GM18511 (cell line): ENCODE results near the gene DNAJC5G.
"Not testable (repeated sequence)": the region's sequence is repeated elsewhere in the genome, so short reads cannot be mapped to it uniquely, and the experiment has no call there.

Experiments used
- ATAC-seq: cut with Tn5 transposase; IDR thresholded peaks from one replicate; pipeline ENCODE4 v1.9.1; 2021; ENCODE audit warnings: mild to moderate bottlenecking, moderate library complexity; ENCODE audit not compliant: unreplicated experiment

Gene DNAJC5G

DNA sequence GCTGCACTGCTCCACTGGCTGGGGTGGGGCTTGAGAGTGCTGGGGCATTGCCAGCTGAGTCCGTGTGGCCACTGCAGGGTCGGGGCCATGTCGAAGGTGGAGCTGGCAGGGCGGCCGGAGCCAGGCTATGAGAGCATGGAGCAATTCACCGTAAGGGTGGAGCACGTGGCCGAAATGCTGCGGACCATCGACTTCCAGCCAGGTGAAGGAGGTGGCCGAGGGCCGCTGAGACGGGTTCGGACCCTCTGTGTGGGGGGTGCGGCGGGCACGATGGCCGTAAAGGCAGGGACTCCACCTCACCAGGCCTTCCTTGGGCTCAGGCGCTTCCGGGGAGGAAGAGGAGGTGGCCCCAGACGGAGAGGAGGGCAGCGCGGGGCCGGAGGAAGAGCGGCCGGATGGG lies 30.9 kb downstream of the DNAJC5G start:
- no peak for ATAC-seq

DNA sequence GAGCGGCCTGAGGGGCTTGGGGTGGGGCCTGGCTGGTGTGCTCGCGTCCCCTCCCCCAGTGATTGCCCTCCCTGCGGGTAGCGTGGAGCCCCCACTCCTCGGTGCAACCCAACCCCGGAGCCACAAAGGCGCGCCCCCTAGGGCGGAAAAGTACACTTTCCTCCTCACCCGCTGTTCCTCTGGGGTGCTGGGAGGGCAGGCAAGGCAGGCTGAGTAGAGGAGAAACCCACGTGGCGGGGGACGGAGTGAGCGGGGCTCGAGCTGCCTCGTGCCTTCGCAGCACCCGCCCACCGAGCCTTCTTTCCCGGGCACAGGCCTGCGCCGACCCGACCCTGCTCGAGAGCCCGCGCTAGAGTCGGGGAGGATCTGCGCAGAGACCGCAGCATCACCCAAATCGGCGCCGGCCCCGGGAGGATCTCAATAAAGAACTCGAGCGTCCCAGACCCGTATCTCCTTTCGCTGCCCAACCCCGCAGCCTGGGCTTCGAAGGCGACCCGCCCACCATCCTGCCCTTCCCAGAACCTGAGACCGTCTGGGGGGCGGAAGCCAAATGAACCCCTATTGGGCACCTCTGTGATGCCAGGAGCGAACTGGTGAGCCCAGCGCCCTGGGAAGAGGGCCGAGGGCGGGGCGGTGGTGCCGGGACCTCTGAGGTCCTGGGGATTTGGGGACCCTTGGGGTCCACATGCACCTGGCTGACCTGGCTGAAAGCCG lies 31.5 kb downstream of the DNAJC5G start:
- ATAC-seq, result no peak

DNA sequence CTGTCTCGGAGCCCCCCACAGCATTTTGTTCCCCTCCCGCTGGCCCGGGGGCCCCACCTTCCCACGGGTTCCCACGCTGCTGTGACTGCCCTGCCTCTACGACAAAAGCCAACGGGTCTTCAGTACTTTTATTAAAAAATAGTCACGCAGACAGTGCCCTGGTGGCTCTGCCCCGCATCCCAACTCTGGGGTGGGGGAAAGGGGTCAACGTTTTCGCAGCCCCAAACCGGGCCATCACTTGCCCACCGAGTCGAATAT lies 32.0 kb downstream of the DNAJC5G start:
- no peak for ATAC-seq

DNA sequence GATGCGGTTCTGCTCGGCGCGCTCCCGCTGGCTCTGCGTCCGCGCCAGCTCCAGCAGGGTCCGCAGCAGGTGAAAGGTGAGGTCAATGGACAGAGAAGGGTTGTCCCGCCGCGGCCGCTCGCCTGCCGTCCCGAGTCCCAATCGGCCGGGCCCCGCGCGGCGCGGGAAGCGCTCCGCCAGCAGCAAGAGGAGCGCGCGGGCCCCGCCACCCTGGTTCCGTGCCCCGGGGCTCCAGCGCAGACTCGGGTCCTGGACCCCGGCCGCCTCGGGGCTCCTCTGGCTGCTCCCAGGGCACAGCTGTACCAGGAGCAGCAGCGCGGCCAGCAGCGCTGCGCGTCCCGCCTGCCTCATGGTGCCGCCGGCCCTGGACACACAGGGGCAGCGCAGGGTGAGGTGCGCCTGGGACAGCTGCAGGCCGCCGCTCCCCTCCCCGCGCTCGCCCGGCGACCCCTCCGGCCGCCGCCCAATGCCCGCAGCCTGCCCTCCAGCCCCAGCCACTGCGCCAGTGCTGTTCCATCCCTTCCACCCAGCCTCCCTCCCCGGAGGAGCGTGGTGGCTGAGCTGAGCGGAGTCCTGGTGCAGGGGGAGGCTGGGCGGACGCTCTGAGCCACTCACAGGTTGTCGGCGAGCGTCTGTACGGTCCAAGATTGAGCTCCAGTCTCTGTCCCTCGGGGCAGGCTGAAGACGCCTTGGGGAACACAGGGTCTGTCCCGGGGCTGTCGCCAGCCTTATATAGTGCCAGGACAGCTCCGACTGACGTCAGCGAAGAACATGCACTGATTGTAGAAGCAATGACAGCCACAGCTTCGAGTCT lies 32.5 kb downstream of the DNAJC5G start:
- ATAC-seq, result no peak

DNA sequence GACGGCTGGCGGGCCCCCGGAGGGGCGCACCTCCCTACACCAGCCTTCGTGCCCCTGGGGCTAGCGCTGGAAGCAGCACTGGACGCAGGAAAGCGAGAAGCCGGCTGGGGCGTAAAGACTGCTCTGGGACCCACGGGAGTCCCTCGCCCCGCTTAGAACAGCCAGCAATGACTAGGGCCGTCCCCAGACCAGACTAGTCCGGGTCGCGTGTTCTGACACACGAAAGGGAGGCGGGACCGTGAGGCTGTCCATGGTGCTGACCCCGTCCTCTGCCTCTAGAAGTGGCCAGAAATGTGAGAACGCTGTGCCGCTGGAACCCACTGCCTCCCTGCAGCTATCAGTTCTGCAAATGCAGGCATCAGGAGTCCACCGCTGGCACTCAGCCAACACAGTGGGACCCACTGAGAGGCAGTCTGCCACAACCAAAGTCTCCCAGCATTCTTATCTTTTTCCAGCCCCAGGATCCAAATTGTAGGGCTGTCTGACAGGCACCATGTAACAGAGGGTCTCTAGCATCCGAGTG lies 33.2 kb downstream of the DNAJC5G start, which contains the start of gene UCN:
Gene UCN, minus strand, starts transcription at position 87 of the 523 bp plus-strand sequence. CDS start 550 bp downstream, outside the sequence.
- ATAC-seq, result no peak

DNA sequence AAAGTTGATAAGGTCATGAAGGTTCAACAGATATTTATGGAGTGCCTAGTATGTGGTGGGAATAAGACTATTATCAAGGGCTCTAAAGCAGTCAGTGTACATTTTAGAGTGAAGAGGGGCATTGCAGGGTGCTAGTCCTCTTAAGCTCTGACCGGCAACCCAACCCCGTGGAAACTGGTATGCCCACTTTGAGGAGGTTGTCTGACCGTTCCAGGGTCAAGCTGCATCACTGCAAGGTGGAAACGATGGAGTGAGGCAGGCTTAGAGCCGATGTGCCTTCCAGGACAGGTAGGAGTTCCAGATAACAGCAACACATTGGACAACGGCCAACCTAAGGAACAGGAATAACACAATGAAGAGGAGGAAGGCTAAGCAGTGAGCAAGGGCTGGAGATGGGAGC lies 34.4 kb downstream of the DNAJC5G start:
- ATAC-seq, result no peak

- no peak for ATAC-seq
These were observed 36.9 kb downstream of the DNAJC5G start for GRCh38 chr2:27312152-27312551.

DNA sequence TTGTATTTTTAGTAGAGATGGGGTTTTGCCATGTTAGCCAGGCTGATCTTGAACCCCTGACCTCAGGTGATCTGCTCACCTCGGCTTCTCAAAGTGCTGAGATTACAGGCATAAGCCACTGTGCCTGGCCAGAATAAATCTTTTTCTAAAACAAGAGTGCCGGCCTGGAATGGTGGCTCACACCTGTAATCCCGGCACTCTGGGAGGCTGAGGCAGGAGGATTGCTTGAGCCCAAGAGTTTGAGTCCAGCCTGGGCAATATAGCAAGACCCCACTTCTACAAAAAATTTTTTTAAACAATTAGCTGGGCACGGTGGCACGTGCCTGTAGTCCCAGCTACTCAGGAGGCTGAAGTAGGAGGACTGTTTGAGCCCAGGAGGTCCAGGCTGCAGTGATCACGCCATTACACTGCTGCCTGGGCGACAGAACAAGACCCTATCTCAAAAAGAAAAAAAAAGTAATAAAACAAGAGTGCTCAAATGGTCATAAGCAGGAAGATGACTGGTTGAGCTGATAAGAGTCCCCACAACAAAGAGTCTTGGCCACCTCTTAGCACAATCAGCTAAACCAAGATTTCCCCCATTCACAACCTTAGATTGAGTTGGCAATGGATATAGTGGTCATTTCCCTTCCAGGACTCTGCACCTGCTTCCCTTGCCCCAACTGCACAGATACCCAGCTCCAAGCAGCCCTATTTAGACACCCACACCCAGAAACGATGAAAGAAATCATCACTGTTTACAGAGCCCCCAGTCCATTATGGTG lies 38.8 kb downstream of the DNAJC5G start:
- ATAC-seq, result no peak

DNA sequence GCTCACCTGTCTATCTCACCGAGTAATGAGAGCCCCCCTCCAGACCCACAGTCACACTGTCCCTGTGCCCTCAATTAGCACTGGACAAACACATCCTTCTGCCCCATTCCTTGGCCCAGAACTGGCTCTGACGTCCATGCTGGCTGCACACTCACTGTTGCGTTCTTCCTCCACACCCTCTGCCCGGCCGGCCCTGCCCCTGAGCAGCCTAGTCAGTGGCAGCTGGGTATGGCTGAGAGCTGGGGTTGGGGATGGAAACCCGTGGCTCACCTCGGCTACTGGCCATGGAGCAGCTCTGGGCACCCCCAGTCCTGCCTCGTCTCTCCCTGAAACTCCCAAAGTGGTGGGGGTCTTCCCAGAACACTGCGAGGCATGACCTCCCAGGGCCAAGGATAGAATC lies 39.5 kb downstream of the DNAJC5G start:
- ATAC-seq, result no peak

- no peak for ATAC-seq
These were observed 39.9 kb downstream of the DNAJC5G start for GRCh38 chr2:27315122-27315521.

- no peak for ATAC-seq
These were observed 41.6 kb downstream of the DNAJC5G start for GRCh38 chr2:27316655-27317412.

- ATAC-seq, result not testable (repeated sequence)
These were observed 44.6 kb downstream of the DNAJC5G start for GRCh38 chr2:27319839-27320238.

DNA sequence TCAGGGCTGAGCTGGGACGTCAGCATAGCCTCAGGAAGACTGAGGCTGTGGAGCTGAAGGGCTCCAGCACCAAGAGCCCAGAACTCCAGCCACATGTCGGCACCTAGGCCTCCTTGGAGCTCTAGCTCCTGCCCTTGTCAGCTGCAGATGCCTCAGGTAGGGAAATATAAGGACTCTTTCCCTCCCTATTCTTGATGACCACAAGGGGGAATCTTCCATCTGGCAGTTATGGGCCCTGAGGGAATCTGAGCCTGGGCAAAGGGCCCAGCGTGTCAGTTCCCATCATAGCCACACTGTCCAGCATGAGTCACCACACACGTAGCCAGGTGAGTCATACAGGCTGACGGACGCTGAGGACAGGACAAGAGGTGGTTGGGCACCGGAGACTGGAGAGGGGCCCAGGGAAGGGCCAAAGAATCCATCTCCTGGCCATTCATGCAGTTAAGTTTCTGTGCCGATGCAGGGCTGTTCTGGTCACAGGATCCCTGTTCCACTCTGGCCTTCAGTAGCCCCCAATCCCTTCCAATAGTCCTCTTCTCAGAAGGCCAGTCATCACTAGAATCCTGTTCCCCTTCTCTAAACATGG lies 45.8 kb downstream of the DNAJC5G start:
- ATAC-seq, result no peak

DNA sequence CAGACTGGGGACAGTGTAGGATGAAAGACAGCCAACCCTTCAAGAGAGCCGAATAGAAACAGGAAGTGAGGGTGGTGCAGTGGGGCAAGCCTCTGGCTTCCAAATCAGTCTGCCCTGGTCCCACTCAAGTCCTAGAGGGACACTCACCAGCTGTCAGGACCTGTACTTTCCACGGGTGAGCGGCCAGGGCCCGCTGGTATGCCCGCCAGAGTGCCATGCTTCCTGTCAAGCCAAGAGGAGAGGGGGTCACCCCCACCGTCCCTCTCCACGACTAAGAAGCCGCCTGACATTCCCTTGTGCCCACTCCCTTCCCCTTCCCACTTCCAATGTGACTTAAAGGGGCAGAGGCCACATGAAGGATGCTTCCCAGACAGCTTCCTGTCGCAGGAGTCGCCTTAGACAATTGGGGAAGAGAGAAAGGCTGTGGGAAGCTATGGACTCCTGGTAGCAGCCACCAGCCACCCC lies 47.1 kb downstream of the DNAJC5G start:
- no peak for ATAC-seq

DNA sequence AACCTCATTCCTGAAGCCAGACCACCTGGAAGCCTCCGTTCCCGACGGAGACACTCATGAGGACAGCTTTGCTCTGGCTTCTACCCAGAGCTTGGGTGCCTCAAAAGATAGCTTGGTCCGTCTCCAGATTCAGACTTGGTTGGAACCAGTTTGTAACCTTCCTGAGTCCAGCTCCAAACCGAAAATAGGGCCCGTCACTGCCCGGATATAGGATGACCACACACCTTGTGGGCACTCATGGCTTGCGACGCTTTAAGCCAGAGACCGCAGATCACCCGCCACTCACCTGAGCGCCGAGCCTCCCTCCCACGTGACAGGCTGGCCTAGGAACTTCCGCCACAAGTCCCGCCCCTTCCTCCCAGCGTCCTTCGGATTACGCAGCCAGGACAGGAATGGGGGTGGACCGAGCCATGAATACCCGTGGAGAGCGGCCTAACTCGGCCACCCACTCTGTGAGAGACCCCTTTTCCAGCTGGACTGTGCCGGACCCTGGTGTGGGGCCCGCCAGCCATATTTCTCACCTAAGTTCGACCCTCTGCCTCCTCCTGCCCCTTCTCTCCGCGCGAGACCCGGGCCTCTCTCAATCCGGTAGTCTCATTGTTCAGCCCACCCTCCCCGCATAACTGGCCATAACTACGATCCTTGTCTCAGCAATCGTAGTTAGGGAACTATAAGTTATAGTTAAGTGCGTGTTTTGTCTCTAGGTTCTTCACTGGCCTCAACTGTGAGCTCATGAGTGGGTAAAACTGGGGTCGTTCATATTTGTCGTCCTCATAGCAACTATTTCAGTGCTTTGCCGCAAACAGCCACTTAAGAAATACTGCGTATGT lies 47.7 kb downstream of the DNAJC5G start, which contains the start of gene MPV17:
Gene MPV17, minus strand, starts transcription at position 332 of the 830 bp plus-strand sequence. CDS start 580 bp downstream, outside the sequence.
- ATAC-seq, result peak; percentile 94

DNA sequence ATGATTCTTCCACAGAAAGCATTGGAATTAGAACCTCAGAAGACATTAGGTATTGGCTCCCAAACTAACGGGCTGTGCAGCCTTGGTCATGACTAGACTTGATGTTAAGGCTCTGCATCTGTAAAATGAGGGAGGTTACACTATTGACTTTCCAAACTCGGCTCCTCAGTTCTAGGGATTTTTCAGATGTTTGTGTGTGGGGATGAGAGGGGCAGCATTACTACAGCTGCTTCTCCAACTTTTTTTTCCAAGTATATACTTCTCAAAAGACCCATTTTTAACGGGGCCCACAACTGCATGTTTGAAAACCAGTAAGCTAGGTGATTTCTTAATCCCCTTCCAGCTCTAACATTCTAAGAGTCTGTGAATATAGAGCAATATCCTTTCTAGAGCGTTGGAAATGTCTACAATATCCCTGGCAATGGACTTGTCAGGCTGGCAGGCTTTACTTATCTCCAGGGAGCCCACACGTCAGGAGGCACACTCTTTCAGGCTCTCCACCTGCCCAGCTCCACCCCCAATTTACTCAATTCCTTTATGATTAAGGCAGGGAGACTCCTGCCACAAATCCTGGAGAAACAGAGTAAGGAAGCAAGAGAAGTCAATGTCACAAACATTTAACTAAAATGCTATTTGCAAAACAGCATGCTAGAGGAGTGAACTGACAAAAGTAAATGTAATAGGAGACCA lies 48.5 kb downstream of the DNAJC5G start:
- ATAC-seq, result peak; percentile 4

DNA sequence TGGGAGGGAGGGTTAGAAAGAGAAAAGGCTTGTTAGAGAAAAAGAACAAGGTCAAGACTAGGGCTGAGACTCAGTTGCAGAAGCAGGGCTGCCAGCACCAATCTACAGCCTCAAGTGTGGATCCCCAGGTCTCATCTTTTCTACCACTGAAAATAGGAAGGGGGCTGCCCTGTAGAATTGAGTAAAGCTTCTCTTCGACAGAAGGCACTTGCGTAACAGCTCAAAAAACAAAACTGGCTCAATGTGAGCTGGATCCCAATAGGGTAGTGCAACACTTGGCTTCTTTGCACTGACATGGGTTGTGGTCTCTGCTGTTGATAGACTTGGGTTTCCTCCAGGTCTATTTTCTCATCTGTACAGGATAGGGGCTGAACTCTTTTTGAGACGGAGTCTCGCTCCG lies 49.5 kb downstream of the DNAJC5G start:
- no peak for ATAC-seq
